ENCODE measurements around the gene P4HB.

P4HB gene

DNA sequence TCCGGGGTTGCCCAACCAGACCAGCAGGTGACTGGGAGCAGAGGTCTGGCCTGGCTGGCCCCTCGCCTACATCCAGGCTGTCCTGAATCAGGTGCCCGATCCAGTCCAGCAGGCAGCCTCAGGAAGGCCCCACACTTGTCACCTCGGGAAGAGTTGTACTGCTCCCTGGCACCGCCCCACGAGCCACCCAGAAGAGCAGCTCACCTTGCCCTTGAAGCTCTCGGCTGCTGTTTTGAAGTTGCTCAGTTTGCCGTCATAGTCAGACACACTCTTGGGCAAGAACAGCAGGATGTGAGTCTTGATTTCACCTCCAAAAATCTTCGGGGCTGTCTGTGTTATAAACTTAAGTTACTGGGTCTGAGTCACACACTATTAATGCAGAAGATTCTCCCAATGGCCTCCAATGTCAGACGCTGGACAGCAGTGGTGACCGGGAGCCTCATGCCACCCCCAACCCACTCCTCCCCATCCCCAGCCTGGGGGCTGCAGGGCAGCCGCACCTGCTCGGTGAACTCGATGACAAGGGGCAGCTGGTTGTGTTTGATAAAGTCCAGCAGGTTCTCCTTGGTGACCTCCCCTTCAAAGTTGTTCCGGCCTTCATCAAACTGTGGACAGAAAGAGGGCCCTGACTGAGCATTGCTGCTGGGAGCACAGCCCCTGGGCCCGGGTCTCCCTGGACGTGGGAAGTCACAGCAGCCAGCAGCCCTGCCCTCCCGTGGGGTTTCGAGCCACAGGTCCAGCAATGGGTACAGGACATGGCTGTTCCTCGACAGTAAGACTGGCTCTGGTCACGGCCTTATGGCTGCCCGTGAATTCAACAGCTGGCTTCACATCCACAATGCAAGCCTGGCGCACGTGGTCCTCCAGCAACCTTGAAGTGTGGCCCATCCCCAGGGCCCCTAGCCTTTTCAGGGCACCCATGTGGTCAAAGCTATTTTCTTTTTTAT lies 13.3 kb downstream of the P4HB start:
- DNase-seq (ENCODE audit: low spot score) = no peak
- Histone ChIP-seq H3K27ac (no peak overlapping the region), H3K4me3 (no peak overlapping the region)
- TF ChIP-seq, protein P1, sequence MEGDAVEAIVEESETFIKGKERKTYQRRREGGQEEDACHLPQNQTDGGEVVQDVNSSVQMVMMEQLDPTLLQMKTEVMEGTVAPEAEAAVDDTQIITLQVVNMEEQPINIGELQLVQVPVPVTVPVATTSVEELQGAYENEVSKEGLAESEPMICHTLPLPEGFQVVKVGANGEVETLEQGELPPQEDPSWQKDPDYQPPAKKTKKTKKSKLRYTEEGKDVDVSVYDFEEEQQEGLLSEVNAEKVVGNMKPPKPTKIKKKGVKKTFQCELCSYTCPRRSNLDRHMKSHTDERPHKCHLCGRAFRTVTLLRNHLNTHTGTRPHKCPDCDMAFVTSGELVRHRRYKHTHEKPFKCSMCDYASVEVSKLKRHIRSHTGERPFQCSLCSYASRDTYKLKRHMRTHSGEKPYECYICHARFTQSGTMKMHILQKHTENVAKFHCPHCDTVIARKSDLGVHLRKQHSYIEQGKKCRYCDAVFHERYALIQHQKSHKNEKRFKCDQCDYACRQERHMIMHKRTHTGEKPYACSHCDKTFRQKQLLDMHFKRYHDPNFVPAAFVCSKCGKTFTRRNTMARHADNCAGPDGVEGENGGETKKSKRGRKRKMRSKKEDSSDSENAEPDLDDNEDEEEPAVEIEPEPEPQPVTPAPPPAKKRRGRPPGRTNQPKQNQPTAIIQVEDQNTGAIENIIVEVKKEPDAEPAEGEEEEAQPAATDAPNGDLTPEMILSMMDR (IDR thresholded peaks at IDR 0.05) = no peak

DNA sequence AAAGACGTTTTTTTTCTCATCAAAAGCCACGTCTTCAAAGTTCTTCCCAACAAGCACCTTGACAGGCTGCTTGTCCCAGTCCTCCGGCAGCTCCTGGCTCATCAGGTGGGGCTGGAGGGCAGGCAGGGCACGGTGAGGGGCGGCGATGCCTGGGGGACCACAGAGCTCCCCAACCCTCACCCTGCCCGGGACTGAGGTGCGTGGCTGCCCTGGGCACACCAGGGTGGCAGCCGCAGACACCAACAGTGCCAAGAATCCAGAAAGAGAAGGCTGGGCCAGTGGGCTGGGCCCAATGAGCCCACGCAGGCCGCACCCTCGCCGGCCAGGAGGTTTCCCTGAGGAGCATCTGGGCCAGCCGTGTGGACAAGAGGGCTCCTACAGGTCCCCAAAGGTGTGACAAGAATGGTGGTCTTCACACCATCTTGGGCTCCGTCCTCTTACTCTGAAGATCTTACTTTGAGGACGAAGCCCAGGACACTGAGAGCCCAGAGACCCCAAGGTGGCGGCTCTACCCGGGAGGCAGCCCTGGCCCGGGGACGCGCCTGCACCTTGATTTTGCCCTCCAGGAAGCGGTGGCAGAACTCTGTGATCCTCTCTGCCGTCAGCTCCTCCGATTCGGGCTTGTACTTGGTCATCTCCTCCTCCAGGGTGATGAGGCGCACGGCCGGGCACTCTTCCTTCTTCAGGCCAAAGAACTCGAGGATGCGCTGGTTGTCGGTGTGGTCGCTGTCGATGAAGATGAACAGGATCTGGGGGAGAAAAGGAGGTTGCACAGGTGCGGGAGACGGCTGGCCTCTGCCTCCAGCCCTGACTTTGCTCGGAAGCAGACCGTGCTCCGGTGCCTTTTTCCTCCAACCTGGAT lies 14.2 kb downstream of the P4HB start:
- Histone ChIP-seq H3K4me3 (no peak overlapping the region), H3K27ac (no peak overlapping the region)
- DNase-seq (ENCODE audit: low spot score) = no peak
- TF ChIP-seq, protein P1 (IDR thresholded peaks at IDR 0.05) = no peak

DNA sequence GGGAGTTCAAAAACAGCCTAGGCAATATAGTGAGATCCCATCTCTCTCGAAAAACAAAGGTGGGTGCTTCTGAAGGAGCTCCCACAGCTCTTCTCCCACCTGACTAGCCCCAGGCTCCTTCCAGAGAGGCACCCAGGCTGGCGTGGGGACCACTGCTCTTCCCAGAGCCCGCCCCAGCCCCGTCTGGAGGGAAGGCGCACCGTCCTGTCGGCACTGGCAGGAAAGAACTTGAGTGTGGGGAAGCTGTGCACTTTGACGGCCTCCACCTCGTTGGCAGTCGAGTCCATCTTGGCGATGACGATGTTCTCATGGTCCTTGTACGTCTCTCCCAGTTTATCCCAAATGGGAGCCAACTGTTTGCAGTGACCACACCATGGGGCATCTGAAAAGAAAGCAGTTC lies 15.0 kb downstream of the P4HB start:
- no peak overlapping the region for H3K27ac ChIP-seq
- TF ChIP-seq, protein P1 (IDR thresholded peaks at IDR 0.05) = no peak
- DNase-seq (ENCODE audit: low spot score) = no peak
- H3K4me3 ChIP-seq = no peak overlapping the region

DNA sequence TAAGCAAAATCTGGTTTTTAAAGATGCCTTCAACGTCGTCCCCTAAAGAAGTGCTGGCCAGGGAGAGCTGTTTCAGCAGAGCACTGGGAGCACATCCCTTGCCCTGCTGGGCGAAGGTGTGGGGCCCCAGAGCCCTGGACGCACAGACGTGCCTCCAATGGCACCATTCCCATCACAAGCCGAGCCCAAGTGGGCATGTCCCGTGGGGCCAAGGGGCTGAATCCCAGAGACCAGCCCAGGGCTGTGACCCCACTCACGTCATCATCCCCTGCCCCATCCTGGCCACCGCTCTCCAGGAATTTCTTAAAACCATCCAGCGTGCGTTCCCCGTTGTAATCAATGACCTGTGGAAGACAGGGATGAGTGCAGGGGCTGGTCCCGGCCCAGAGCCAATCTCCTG lies 15.4 kb downstream of the P4HB start:
- no peak overlapping the region for H3K4me3 ChIP-seq
- TF ChIP-seq, protein P1 (IDR thresholded peaks at IDR 0.05) = no peak
- H3K27ac ChIP-seq = no peak overlapping the region
- no peak for DNase-seq (ENCODE audit: low spot score)

DNA sequence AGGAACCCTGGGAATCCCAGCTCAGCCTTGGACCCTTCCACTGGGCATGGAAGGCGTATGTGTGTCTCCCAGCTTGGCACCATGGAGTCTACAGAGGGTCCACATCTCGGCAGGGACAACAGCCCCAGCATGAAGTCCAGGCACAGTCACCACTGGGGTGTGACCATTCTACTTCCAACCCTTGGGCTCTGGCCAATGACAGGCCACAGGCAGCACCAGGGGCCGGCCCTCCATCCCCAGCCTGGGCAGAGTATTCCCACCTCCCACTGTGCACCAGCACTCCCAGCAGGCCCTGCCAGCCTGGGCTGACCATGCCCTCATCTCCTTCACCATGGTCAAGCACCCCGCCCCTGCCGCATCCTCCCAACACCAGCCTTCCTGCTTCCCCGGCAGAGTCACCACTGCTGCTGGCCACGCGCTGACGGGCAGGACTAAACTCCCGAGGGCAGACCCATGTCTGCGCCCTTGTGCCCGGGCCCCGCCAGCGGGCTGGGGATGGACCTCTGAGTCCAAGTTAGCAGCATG lies 15.9 kb downstream of the P4HB start:
- Histone ChIP-seq H3K4me3 (no peak overlapping the region), H3K27ac (no peak overlapping the region)
- DNase-seq (ENCODE audit: low spot score) = no peak
- TF ChIP-seq, protein P1 (IDR thresholded peaks at IDR 0.05) = no peak

DNA sequence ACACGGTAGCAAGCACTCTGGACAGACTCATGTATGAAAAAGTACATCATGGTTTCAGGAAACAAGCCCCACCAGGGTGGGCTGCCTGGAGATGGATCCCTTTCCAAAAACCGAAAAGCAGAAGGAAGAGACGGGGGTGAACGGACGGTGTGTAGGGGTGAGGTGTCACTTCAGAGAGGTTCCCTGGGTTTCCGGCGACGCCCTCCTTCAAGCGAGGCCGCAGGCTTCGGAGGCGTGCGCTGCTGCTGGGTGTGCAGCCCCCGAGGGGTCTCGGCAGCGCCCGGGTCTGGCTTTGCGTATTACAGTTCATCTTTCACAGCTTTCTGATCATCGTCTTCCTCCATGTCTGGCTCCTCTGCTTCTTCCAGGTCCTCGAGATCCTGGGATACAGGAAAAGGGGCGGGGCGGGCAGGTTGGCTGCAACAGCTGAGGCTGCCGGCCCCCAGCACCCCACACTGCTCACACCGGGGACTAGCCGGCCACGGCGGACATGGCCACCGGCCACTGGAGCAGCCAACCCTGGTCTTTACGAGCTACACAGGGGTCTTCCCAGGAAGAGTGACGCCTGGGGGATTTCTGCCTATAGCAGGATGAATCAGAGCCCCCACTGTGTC lies 16.5 kb downstream of the P4HB start:
- TF ChIP-seq, protein P1 (IDR thresholded peaks at IDR 0.05) = no peak
- Histone ChIP-seq H3K27ac (no peak overlapping the region), H3K4me3 (no peak overlapping the region)
- no peak for DNase-seq (ENCODE audit: low spot score)
